ENCODE results near the gene PHKB.
"Not testable (repeated sequence)": the region's sequence is repeated elsewhere in the genome, so short reads cannot be mapped to it uniquely, and the experiment has no call there.

The PHKB gene

DNA sequence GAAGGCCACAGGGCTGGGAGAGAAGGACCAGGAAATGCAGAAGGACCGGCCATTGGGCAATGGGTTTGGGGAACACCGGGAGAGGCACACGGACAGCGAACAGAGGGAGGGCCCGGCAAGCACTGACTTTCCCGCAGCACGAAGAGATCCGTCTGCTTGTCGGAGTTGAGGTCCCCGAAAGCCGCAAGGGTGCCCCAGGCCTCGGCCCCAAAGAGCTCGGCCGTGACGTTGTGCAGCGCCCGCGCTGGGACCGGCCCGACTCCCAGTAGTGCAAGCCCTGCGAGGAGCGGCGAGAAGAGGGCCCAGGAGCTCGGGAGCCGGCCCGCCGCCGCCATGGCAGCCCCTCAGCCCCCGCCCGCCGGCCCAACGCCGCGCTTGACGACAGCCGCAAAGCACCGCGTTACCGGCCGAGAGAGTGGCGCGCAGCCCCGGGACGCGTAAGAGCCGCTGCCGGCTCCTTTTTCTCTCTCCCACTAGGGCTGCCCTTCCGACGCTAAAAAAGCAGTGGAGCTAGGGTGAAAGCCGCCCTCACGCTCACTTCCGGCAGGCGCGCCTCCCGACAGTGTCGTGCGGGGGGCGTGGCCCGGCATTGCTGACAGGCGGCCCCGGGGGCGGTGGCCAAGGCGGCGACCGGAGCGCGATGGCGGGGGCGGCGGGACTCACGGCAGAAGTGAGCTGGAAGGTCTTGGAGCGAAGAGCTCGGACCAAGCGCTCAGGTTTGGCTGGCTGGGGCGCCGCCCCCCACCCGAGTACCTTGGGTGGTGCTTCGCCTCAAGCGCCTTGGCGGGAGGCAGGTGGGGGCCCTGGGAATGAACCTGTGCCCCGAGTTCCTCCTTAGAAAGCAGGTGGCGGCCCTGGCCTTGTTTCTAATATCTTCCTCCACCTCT, at the start of gene PHKB, which contains the start of gene ITFG1:
TSS of gene PHKB (plus strand) at position 621 of the 887 bp plus-strand sequence. CDS start at position 641, 20 bp downstream.
TSS of gene ITFG1 (minus strand) at position 353 of the 887 bp plus-strand sequence. CDS start at position 335, 18 bp downstream.
- DNase-seq (ENCODE audit: low read depth) = peak; percentile 87

GRCh38 chr16:47413041-47413440, 48.1 kb upstream of the PHKB start:
- no peak for DNase-seq (ENCODE audit: low read depth)

- DNase-seq (ENCODE audit: low read depth) = no peak
Observed at GRCh38 chr16:47416869-47417268, 44.3 kb upstream of the PHKB start.

DNA sequence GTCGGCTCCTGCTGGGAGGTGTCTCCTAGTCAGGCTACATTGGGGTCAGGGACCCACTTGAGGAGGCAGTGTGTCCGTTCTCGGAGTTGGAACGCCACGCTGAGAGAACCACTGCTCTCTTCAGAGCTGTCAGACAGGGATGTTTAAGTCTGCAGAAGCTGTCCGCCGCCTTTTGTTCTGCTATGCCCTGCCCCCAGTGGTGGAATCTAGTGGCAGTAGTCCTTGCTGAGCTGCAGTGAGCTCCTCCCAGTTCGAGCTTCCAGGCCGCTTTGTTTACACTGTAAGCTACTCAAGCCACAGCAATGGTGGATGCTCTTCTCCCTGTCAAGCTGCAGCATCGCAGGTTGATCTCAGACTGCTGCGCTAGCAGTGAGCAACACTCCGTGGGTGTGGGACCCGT, 36.3 kb upstream of the PHKB start:
- DNase-seq (ENCODE audit: low read depth) = no peak

GRCh38 chr16:47426806-47427205, 34.3 kb upstream of the PHKB start:
- DNase-seq (ENCODE audit: low read depth) = no peak

GRCh38 chr16:47431960-47432359, 29.2 kb upstream of the PHKB start:
- DNase-seq (ENCODE audit: low read depth) = no peak

DNA sequence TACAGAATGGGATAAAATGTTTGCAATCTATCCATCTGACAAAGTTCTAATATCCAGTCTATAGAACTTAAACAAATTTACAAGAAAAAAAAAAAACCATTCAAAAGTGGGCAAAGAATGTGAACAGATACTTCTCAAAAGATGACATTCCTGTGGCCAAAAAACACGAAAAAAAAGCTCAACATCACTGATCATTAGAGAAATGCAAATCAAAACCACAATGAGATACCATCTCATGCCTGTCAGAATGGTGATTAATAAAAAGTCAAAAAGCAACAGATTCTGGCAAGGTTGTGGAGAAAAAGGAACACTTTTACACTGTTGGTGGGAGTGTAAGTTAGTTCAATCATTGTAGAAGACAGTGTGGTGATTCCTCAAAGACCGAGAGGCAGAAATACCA, 26.9 kb upstream of the PHKB start:
- DNase-seq (ENCODE audit: low read depth) = not testable (repeated sequence)

GRCh38 chr16:47440066-47440465, 21.1 kb upstream of the PHKB start:
- not testable (repeated sequence) for DNase-seq (ENCODE audit: low read depth)

DNA sequence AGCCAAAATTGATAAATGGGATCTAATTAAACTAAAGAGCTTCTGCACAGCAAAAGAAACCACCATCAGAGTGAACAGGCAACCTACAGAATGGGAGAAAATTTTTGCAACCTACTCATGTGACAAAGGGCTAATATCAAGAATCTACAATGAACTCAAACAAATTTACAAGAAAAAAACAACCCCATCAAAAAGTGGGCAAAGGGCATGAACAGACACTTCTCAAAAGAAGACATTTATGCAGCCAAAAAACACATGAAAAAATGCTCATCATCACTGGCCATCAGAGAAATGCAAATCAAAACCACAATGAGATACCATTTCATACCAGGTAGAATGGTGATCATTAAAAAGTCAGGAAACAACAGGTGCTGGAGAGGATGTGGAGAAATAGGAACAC, 18.2 kb upstream of the PHKB start:
- DNase-seq (ENCODE audit: low read depth) = not testable (repeated sequence)

GRCh38 chr16:47446431-47446830, 14.7 kb upstream of the PHKB start:
- DNase-seq (ENCODE audit: low read depth) = no peak

- no peak for DNase-seq (ENCODE audit: low read depth)
Observed at GRCh38 chr16:47448830-47449575, 12.1 kb upstream of the PHKB start.

GRCh38 chr16:47449788-47450187, 11.3 kb upstream of the PHKB start:
- DNase-seq (ENCODE audit: low read depth) = peak; percentile 17

DNA sequence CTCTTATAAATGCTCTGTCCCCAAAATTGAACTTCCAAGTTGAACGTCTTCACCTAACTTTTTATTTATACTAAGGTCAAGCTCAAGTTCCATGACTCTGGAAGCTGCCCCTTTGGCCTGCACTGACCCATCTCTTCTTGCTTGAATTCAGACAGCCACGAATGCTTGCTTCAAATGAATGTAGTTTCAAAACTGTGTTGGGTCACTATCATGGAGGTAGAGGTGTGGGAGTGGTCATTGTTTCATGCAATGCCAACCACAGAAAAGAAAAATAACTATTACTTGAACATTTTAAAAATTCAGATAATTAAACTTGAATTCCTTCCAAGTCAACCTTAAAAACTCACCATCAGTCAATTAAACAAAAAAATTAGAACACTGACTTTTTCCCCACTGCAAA, 2.8 kb upstream of the PHKB start:
- DNase-seq (ENCODE audit: low read depth) = no peak

DNA sequence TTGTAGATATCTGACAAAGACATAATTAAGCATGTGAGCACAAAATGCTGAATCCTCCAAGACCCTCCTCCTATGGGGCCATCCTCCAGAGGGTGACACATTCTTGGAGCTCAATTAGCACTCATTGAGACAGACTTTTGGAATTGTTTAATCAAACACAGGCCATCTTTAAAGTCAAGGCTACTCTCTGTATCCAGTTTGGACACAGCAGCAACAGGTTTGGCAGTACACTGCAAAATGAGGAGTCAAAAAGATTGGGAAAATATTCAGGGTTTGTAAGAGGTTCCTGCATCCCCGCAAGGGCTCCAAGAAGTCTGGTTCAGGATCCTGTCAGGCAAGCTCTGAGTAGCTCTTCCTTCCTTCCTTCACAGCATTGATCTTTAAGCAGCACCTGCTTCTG, 1.5 kb upstream of the PHKB start:
- no peak for DNase-seq (ENCODE audit: low read depth)

DNA sequence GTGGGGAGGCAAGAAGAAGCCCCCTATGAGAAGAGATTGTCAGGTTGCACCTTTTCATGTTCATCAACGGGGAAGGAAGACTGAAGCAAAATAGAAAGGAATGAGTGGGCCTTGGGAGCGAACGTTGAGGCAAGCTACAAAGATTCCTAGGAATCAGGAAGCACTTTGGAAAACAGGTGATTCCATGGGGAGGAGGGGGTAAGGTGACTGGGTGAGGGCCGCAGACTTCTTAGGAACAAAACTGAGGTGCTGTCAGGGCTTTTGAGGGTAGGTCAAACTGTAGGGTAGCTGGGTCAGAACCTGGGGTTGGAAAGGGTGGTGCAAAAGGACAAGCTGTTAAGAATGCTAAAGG, 796 bp upstream of the PHKB start:
- DNase-seq (ENCODE audit: low read depth) = peak; percentile 28

- peak; percentile 48 for DNase-seq (ENCODE audit: low read depth)
Observed at GRCh38 chr16:47461598-47462266, 601 bp downstream of the PHKB start.

DNA sequence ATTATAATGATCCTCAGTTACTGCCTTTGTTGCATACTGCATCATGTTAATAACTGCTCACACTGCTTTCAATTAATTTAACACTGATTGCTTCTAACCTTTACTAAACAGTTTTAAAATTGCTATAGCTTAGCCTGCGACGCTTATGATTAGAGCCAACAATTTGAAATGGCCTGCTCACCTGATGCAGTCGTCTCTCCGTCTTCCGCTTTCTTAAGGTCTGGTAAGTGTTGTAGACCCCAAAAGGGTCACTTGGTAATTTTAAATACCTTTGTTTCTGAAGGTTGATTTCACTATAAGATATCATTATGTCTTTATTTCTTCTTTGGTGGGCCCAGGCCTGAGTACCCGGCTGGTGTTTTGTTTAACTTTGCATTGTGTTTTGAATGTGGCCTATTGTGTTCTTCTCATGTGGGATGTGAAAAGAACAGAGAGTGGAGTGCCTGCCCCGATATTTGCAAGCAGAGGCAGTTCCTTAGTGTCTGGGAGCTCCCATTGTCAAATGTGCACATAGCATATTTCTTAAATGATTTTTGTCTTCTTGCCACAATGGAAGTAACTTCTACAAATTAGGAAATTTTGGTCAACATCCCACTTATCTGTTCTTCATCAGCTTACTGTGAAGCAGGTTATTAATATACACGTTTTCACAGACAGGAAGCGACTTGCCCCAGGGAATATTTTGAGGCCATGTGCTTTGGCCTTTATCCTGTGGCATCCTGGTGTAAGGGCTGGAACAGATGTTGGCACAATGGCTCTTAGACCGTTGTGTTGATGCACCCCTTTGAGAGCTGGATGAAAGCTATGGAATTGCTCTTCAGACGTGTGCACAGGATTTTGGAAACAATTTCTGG, 2.9 kb downstream of the PHKB start:
- no peak for DNase-seq (ENCODE audit: low read depth)

DNA sequence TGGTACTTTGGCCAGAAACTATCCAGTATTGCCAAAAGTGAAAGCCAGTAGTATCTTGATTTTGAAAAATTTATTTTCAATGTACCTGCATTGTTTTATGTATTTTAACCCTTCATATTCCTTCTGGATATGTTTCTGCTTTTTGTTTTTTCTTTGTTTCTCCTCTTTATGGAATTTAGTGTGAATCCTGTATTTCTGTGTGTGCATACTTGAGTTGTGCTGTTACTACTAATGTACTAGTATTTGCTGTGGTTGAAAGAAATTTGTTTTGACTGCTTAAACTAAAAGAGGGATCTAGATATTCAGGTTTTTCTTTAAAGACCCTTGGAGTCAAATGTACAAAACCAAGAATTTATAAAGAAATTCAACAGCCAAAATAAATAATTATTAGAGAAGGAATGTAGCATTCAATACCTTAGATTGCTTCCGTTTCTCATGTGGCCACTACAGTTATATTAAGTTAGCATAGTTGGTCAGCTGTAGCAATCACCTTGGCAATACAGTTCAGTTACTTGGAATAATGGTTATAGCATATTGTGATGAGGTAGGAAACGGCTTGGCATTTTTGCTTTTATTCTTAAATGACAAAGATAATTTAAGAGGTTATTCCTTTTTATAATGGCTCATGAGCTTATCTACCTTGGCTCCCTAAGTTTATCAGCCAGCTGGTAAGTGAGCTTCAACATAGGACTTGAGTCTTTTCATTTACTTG, 4.9 kb downstream of the PHKB start:
- DNase-seq (ENCODE audit: low read depth) = no peak

DNA sequence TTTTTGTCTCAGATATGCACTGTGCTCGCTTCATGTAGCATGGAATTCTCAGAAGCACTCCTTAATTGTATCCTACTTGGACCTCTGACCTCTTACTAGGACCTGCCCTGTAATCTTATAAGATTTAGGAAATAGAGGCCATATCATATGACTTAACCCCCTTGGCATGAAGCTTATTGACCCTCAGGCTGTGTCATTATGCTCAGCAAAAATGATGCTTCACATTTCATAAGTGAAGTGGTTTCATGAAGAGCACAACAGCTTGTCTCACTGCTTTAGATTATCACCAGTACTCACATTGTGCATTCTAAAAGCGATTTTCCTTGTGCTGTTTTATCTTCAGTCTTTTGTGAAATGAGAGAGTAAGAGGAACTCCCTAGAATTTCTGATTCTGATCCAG, 6.4 kb downstream of the PHKB start:
- no peak for DNase-seq (ENCODE audit: low read depth)

DNA sequence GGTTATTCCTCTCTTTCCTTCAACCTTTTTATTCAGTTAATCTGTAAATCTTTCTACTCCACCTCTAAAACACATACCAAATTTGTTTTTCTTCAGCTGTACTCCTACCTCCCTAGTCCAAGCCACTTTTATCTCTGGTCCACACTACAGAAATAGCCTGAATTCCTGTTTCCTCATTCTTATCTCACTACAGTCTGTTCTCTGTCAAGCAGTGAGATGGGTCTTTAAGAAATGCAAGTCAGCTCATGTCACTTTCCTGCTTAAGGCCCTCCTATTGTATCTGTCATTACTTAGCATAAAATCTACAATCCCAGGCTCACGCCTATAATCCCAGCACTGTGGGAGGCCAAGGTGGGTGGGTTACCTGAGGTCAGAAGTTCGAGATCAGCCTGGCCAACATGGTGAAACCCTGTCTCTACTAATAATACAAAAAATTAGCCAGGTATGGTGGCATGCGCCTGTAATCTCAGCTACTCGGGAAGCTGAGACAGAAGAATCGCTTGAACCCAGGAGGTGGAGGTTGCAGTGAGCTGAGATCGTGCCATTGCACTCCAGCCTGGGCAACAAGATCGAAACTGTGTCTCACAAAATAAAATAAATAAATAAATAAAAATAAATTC, 7.0 kb downstream of the PHKB start:
- peak; percentile 73 for DNase-seq (ENCODE audit: low read depth)

DNA sequence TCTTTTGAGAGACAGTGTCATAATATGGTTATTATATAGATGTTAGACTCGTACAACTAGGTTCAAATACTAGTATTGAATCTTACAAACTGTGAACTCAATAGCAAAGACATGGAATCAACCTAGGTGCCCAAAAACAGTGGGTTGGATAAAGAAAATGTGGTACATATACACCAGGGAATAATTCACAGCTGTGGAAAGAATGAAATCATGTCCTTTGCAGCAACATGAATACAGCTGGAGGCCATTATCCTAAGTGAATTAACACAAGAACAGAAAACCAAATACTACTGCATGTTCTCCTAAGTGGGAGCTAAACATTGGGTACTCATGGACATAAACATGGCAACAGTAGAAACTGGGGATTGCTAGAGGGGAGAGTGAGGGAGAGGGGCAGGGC, 8.1 kb downstream of the PHKB start:
- DNase-seq (ENCODE audit: low read depth) = no peak
